GM12801 (cell line): ENCODE results near the gene BMERB1.

Experiments
- CTCF ChIP-seq: IDR thresholded peaks from one replicate; pipeline ENCODE4 v1.5.1; 2011; ENCODE audit warnings: control low read depth; ENCODE audit not compliant: insufficient read length; ENCODE audit errors: extremely low read depth

The BMERB1 gene

GRCh38 chr16:15601212-15601879 is 167.0 kb downstream of the BMERB1 start:
- no peak for TF ChIP-seq CTCF

GRCh38 chr16:15602285-15603044 is 168.1 kb downstream of the BMERB1 start:
- no peak for TF ChIP-seq CTCF

- no peak for TF ChIP-seq CTCF
Measured at GRCh38 chr16:15604460-15605440, 170.4 kb downstream of the BMERB1 start.

- no peak for TF ChIP-seq CTCF
Measured at GRCh38 chr16:15605839-15606517, 171.6 kb downstream of the BMERB1 start.

- TF ChIP-seq CTCF: no peak
Measured at GRCh38 chr16:15606518-15607220, 172.3 kb downstream of the BMERB1 start.

GRCh38 chr16:15607700-15608396 is 173.5 kb downstream of the BMERB1 start:
- TF ChIP-seq CTCF: no peak
